IPS-18a (cell line): ENCODE measurements around the gene PPP1R13B.

ENCODE experiments used
- H3K27ac ChIP-seq: one replicate; pipeline ENCODE4 v1.5.1; 2013; ENCODE audit warnings: low read length
- H3K27me3 ChIP-seq: one replicate; pipeline ENCODE4 v1.6.1; 2013; ENCODE audit warnings: mild to moderate bottlenecking, low read length; ENCODE audit not compliant: control insufficient read depth, insufficient read depth
- H3K36me3 ChIP-seq: one replicate; pipeline ENCODE4 v1.6.1; 2013; ENCODE audit warnings: low read depth, low read length; ENCODE audit not compliant: control insufficient read depth
- H3K4me1 ChIP-seq: one replicate; pipeline ENCODE4 v1.6.1; 2013; ENCODE audit warnings: low read depth, low read length; ENCODE audit not compliant: control insufficient read depth
- H3K4me3 ChIP-seq: one replicate; pipeline ENCODE4 v1.5.1; 2013; ENCODE audit warnings: low read length
- H3K9ac ChIP-seq: one replicate; pipeline ENCODE4 v1.6.1; 2013; ENCODE audit warnings: mild to moderate bottlenecking, low read length, moderate library complexity
- H3K9me3 ChIP-seq: one replicate; pipeline ENCODE4 v1.6.1; 2013; ENCODE audit warnings: low read depth, low read length; ENCODE audit not compliant: control insufficient read depth

Gene PPP1R13B

GRCh38 chr14:103887170-103887501 lies 39.8 kb upstream of the PPP1R13B start:
- Histone ChIP-seq H3K36me3 (no peaks in the 10 kb centered on the region), H3K4me1 (peaks cover 3% of the 10 kb centered on the region), H3K9ac (no peak overlapping the region), H3K27ac (no peak overlapping the region), H3K9me3 (no peaks in the 10 kb centered on the region), H3K27me3 (no peaks in the 10 kb centered on the region), H3K4me3 (no peak overlapping the region)

- Histone ChIP-seq H3K4me1 (peaks cover 3% of the 10 kb centered on the region), H3K9me3 (no peaks in the 10 kb centered on the region), H3K4me3 (no peak overlapping the region), H3K27me3 (no peaks in the 10 kb centered on the region), H3K9ac (no peak overlapping the region), H3K27ac (no peak overlapping the region), H3K36me3 (no peaks in the 10 kb centered on the region)
These were observed 39.2 kb upstream of the PPP1R13B start for GRCh38 chr14:103886304-103887169.

GRCh38 chr14:103885509-103885932 lies 38.1 kb upstream of the PPP1R13B start:
- H3K9me3 ChIP-seq: no peaks in the 10 kb centered on the region
- no peaks in the 10 kb centered on the region for H3K27me3 ChIP-seq
- no peak overlapping the region for H3K9ac ChIP-seq
- H3K36me3 ChIP-seq: no peaks in the 10 kb centered on the region
- no peak overlapping the region for H3K4me3 ChIP-seq
- no peak overlapping the region for H3K27ac ChIP-seq
- H3K4me1 ChIP-seq: peaks cover 7% of the 10 kb centered on the region

GRCh38 chr14:103884854-103885253 lies 37.5 kb upstream of the PPP1R13B start:
- no peak overlapping the region for H3K27ac ChIP-seq
- H3K9ac ChIP-seq: no peak overlapping the region
- no peaks in the 10 kb centered on the region for H3K27me3 ChIP-seq
- peaks cover 13% of the 10 kb centered on the region for H3K4me1 ChIP-seq
- H3K4me3 ChIP-seq: no peak overlapping the region
- H3K9me3 ChIP-seq: no peaks in the 10 kb centered on the region
- no peaks in the 10 kb centered on the region for H3K36me3 ChIP-seq

GRCh38 chr14:103883263-103883523 lies 35.8 kb upstream of the PPP1R13B start:
- H3K36me3 ChIP-seq: no peaks in the 10 kb centered on the region
- H3K9me3 ChIP-seq: no peaks in the 10 kb centered on the region
- no peak overlapping the region for H3K9ac ChIP-seq
- no peak overlapping the region for H3K4me3 ChIP-seq
- H3K27ac ChIP-seq: no peak overlapping the region
- no peaks in the 10 kb centered on the region for H3K27me3 ChIP-seq
- H3K4me1 ChIP-seq: peaks cover 17% of the 10 kb centered on the region

- H3K27ac ChIP-seq: no peak overlapping the region
These were observed 35.3 kb upstream of the PPP1R13B start for GRCh38 chr14:103882503-103883262.

GRCh38 chr14:103881268-103882201 lies 34.2 kb upstream of the PPP1R13B start:
- Histone ChIP-seq H3K36me3 (no peaks in the 10 kb centered on the region), H3K4me1 (peaks cover 17% of the 10 kb centered on the region), H3K27ac (no peak overlapping the region), H3K27me3 (no peaks in the 10 kb centered on the region), H3K4me3 (no peak overlapping the region), H3K9ac (no peak overlapping the region), H3K9me3 (no peaks in the 10 kb centered on the region)

More at GRCh38 chr14:103882503-103883262, 35.3 kb upstream of the PPP1R13B start:
- Histone ChIP-seq H3K9me3 (no peaks in the 10 kb centered on the region), H3K4me3 (no peak overlapping the region), H3K27me3 (no peaks in the 10 kb centered on the region), H3K36me3 (no peaks in the 10 kb centered on the region), H3K9ac (no peak overlapping the region), H3K4me1 (peaks cover 17% of the 10 kb centered on the region)

- Histone ChIP-seq H3K36me3 (no peaks in the 10 kb centered on the region), H3K27me3 (no peaks in the 10 kb centered on the region), H3K27ac (no peak overlapping the region), H3K9me3 (no peaks in the 10 kb centered on the region), H3K4me3 (no peak overlapping the region), H3K9ac (no peak overlapping the region), H3K4me1 (peaks cover 14% of the 10 kb centered on the region)
These were observed 33.2 kb upstream of the PPP1R13B start for GRCh38 chr14:103880348-103881267.

- peaks cover 14% of the 10 kb centered on the region for H3K4me1 ChIP-seq
- no peak overlapping the region for H3K9ac ChIP-seq
- H3K36me3 ChIP-seq: no peaks in the 10 kb centered on the region
- H3K27ac ChIP-seq: no peak overlapping the region
- no peaks in the 10 kb centered on the region for H3K9me3 ChIP-seq
- no peaks in the 10 kb centered on the region for H3K27me3 ChIP-seq
- H3K4me3 ChIP-seq: no peak overlapping the region
These were observed 32.4 kb upstream of the PPP1R13B start for GRCh38 chr14:103879570-103880347.

- H3K27ac ChIP-seq: no peak overlapping the region
- no peaks in the 10 kb centered on the region for H3K27me3 ChIP-seq
- H3K36me3 ChIP-seq: no peaks in the 10 kb centered on the region
- H3K9ac ChIP-seq: no peak overlapping the region
- no peak overlapping the region for H3K4me3 ChIP-seq
- peaks cover 14% of the 10 kb centered on the region for H3K4me1 ChIP-seq
- no peaks in the 10 kb centered on the region for H3K9me3 ChIP-seq
These were observed 31.8 kb upstream of the PPP1R13B start for GRCh38 chr14:103879118-103879569.
